ENCODE results near the gene OTOGL.
"Not testable (repeated sequence)": the region's sequence is repeated elsewhere in the genome, so short reads cannot be mapped to it uniquely, and the experiment has no call there.

Gene OTOGL, protein sequence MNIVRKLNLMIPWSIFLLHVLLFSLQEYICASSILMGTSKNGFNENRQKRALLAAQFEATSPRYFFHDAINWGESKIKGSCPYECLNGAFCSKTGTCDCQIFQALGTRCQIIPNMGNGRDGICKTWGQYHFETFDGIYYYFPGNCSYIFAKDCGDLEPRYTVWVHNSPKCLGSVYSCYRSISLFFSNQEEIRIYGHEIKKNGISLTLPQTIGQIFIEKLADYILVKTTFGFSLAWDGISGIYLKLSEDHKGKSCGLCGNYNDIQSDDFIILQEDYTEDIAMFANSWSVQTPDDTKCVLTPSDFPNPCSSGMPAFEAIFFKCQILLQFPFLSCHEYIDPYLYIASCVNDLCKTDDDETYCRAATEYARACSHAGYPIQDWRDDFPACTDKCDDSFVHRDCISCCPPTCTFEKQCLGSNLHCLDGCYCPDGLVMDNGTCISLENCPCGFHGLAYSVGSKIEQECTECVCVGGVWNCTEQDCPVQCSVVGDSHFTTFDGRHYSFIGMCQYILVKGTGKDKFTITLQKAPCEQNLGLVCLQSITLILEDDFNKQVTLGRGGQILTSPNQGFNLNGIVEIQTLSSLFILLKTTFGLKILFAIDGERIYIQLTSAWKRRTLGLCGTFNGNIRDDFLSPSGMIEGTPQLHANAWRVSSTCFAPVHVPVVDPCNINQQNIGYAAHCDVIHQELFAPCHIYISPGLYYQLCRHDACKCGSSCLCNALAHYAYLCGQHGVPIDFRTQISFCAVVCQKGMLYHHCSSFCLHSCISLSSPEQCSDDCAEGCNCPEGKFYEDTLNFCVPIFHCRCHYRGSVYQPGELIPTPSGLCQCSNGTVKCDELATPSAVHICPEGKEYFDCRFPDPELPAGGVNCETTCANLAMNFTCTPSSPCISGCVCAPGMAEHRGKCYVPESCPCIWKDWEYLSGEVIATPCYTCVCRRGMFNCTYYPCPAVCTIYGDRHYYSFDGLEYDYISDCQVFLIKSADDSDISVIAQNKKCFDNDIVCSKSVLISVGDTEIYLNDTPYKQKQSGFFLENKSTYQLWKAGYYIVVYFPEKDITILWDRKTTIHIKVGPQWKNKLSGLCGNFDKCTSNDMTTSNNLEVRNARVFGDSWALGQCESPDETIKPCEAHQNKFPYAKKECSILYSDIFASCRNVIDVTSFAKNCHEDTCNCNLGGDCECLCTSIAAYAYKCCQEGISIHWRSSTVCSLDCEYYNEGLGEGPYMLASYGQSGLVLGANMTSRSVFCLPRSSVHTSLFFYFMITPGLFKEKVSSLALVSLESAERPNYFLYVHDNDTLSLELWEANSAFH (N-terminal part only)

DNA sequence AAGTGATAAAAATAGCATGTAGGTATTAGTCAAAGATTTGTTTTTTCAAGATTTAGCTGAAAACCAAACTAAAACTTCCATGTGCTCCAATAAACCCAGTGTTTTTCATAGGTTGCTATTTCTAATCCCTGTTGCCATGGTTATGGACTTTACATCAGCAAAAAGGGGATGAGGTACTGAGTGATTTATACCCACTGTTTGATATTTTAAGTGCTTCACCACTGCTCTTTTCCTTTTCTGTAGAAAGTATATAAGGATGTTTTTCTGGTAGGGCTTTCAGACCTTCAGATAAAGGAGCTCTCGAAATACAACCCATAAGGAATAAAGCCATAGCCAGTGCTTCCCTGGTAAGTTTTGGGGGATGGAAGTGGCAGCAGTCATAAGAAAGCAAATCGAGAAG, at the start of gene OTOGL:
OTOGL (plus strand) TSS at position 279 of the 400 bp plus-strand sequence. CDS start 109,895 bp downstream, outside the sequence.
- no peak for DNase-seq

DNA sequence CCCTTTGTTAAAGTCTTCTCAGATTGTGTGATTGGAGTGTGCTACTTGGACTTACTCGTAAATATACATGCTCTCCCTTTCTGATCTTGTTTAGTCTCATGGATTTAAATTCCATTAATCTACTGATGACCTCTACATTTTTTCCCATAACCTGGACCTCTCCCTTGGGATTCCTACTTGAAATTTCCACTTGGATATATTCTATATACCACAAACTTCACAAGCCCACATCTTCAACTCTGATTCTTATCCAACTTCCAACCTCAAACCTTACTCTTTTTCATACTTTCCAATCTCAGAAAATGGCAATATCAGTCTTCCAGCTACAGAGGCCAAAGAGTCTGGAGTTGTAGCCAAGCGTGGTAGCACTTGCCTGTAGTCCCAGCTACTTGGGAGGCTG, 49.1 kb upstream of the OTOGL start:
- no peak for DNase-seq

DNA sequence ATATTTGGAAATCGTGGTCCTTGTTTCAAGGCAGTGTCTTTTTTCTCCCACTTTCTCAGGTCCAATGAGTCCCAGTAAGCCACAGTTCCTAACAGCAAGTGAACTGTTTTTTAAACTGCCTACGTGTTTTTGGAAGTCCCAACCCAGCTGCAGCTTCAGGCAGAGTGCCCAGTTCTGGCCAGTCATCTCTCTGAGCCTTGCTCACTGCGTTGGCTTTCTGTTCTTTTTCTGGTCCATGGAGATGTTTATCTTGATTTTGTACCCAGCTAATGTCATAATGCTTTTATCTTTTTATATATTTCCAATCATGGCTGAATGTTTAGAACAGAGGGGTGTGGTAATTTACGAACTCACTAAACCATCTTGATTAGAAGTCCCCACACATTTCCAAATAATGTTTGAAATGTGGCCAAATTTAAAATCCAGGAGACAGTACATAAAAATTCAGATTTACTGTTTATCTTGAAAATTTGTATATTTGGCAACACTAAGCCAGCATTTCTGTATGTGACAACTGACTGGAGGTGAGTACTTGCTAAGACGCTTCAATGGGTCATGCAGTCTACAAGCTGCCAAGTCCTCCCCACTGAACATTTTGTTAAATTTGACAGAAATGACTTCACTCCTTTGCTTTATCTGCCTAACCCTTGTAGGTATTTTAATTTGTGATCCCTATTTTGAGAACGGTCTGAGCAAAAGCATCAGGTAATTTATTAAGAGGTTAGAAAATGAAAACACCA, 46.1 kb upstream of the OTOGL start:
- no peak for DNase-seq

DNA sequence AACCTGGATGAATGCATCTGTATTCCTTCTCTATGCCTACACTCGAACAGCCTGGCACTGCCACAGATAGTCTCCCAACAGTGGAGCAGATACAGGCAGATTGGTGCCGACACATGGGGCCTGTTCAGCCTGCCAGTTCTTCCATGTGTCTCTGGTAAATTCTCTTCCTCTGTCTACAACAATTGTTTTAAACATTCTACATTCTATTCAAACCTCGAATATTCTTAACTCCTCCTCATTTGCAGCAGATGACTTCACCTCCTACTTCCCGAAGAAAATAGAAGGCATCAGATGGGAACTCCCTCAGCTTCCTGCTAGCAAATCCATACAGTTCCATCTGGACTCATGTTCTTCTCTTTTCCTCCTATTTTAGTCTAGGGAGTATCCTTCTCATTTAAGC, 43.1 kb upstream of the OTOGL start:
- no peak for DNase-seq

DNA sequence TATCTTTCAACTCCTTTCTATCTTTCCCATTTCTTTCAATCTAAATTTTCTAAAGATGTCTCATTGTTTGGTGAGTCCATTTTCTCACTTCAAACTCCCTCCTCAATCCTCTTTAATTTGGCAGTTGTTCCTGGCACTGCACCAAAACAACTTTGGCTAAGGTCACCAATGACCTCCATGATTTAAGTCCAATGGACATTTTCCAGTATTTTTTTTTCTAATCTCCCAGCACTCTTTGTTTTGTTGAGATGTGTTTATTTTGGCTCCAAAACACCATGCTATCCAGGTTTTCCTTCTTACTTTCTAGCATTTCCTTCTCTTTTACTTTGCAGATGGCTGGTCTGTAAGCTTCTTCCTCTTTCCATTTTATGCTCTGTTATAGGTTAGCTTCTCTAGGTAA, 42.5 kb upstream of the OTOGL start:
- no peak for DNase-seq

DNA sequence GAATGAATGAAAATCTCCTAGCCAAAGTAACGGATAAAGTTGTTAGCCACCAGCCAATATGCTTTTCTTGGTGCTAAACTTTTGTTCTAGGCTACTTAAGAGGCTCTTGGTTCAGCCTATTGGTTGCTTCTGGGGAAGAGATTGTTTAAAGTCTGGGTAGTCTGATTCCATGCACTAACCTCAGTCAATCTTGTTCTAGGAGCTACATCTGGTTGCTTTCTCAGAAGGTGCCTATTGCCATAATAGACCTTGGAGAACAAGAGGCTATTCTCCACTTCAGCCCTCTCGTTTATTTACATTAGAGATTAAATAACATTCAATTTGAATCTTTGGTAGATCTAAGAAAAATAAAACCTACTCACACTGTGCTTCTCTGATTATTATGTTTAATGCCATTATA, 40.8 kb upstream of the OTOGL start:
- no peak for DNase-seq

DNA sequence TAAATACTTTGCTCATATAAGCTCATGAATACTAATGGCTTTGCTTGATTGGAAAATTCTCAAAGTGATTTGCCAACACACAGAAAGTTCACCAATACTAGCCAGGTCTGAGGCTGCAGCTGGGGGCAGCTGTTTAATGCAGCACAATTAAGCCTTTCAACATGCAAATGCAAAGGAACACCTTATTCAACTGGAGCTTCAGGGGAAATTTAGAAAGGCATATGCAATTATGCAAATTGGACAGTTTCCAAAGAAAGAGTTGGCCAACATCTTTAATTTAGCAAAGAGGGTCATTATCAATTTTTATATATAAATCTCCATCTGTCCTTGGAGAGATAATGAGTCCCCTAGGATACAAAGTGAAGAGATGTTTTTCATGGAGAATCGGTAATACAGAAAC, 40.2 kb upstream of the OTOGL start:
- DNase-seq, result no peak

DNA sequence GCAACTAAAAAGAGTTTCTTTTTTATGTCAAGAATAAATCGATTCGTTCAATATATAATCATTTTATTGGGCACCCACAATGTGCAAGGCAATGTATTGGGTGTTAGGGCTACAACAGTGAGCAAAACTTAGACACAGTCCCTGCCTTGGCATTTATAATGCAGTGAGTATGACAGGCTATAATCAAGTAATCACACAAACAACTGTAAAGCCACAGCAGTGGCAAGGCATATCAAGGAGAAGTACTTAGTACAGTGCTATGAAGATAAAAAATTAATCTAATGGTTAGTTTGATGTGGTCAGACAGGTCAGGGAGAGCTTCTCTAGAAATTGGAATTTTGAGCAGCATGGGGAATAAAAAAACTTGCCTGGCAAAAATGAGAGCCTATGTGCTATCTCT, 39.5 kb upstream of the OTOGL start:
- no peak for DNase-seq

DNA sequence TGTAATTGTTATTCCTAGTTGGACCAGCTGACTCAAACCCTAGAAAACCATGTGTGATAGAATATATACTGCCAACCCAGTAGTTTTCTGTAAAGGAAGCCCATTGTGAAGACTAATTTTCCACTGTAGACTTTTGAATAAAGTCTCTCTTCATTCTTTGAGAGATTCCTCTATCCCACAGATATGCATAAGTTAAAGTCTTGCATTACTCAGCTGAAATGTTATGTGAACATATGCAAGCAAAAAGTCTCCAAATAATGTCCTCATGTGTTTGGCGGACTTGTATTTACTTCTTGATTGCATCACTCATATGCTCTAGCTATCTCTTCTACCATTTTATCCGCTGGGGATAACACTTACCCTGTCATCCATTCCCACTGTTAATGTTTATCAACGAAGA, 35.1 kb upstream of the OTOGL start:
- DNase-seq, result no peak

DNA sequence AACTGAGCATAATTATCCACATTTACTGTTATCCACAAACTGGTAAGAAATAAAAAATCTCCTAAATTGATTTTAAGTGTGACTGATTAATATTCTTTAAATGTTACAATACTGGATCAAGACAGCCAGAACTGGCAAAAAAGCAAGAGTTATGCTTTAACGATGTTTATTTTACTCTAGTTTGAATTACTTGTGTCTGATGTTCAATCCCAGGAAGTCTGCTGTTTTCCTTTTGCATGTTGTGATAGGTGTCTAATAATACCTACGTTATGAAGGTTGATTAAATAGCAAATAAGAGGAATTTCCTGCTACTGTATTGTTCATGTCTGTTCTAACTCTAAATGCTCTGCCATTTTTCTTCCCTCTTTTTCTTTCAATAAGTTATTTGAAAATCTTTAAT, 34.4 kb upstream of the OTOGL start:
- DNase-seq, result no peak

DNA sequence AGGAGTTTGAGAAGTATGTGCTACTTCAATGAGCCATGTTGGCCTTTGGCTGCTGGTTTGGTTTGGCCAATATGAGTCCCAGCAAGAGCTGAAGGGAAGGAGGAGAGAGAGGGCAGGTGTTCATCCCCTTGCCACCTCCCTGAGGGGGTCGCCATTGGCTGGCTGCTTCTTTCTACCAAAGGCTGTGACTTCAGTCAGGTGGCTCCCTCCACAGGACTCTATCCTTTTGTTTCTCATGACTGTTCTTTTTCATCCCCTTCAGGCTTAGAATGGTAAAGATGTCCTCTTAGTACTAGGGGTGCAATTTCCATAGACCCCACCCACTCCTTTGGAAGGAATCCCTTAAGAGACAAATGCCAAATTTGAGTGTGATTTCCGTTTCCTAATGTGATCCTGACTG, 31.2 kb upstream of the OTOGL start:
- DNase-seq, result no peak

DNA sequence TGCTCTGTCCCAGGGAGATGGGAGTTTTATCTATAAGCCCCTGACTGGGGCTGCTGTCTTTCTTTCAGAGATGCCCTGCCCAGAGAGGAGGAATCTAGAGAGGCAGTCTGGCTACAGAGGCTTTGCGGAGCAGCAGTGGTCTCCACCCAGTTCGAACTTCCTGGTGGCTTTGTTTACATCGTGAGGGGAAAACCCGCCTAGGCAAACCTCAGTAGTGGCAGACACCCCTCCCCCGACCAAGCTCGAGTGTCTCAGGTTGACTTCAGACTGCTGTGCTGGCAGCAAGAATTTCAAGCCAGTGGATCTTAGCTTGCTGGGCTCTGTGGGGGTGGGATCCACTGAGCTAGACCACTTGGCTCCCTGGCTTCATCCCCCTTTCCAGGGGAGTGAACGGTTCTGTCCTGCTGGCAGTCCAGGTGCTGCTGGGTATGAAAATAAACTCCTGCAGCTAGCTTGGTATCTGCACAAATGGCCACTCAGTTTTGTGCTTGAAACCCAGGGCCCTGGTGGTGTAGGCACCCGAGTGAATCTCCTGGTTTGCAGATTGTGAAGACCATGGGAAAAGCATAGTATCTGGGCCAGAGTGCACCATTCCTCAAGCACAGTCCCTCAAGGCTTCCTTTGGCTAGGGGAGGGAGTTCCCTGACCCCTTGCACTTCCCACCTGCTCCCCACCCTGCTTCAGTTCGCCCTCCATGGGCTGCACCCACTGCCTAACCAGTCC, 15.3 kb upstream of the OTOGL start:
- DNase-seq, result not testable (repeated sequence)

DNA sequence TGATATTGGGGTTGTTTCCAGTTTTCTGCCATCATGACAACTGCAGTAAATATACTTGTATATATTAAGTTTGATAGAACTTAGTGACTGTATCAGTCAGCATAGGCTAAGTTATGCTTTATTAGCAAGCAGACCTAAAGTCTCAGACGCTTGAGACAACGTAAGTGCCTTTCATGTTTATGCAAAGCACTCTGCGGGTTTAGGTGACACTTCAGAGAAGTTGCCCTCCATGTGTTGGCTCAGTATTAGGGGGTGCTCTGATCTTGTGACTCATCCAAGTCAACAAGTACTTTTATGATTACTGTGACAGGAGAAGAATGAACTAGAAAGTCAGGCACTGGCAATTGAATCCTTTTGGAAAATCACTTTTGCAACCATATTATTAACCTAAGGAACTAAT, 13.3 kb upstream of the OTOGL start:
- no peak for DNase-seq

DNA sequence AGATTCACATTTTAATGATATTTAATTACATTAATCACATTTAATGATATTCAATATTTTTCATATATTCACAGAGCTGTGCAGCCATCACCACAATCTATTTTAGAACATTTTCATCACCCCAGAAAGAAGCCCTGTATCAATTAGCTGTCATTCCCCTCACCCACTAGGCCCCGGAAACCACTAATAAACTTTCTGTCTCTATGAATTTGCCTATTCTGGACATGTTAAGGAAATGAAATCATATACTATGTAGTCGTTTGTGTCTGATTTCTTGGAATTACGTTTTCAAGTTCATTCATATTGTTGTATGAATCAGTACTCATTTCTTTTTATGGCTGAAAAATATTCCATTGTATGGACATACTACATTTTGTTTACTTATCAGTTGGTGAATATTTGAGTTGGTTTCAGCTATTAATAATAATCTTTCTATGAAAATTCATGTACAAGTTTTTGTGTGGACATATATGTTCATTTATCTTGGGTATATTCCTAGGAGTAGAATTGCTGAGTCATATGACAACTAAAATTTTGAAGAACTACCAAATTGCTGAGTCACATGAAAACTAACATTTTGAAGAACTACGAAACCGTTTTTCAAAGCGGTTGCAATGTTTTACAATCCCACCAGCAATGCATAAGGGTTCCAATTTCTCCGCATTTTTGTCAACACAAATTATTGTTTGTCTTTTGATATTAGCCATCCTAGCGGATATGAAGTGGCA, 11.7 kb upstream of the OTOGL start:
- DNase-seq, result no peak

DNA sequence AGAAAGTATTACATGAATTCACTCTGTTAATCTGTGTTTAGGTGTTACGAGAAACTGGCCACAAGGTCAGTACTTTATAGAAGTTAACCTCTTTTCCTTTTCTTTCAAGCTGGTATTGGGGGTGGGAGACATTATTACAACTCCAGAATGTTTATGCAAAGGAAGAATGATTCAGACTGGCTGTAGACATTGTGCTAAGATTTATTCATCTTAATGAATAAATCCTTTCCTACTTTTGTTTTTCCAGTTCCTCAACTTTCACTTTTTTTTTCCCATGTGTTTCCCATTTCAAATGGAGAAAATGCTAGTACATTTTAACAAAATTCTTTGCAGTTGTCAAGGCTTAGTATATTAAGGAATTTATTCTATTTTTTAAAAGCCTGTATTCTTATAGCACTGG, 1.3 kb downstream of the OTOGL start:
- DNase-seq, result no peak

DNA sequence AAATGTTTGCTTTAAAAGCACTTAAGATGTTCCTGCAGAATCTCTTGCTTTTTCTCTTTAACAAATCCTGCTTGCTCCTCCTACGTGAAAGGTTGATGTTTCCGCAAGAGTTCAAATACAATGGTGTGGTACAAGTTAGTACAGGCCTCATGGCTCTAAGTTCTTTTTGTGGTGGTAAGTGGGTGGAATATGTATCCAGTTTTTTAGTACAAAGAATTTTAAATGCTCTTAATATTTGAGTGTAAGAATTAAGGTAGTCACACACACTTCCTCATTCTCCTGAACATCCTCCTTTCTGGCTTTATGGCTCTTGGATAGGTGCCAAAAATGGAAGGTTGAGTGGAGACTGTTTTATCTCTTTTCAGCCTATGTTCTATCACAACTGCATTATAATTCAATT, 1.8 kb downstream of the OTOGL start:
- DNase-seq, result no peak

DNA sequence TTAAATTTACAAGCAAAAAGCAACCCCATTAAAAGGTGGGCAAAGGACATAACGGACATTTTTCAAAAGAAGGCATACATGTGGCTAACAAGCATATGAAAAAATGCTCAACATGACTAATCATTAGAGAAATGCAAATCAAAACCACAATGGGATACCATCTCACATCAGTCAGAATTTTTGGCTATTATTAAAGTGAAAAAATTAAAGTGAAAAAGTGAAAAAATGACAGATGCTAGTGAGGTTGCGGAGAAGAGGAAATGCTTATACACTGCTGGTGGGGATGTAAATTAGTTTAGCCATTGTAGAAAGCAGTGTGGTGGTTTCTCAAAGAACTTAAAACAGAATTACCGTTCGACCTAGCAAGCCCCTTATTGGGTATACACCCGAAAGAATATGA, 7.9 kb downstream of the OTOGL start:
- no peak for DNase-seq

DNA sequence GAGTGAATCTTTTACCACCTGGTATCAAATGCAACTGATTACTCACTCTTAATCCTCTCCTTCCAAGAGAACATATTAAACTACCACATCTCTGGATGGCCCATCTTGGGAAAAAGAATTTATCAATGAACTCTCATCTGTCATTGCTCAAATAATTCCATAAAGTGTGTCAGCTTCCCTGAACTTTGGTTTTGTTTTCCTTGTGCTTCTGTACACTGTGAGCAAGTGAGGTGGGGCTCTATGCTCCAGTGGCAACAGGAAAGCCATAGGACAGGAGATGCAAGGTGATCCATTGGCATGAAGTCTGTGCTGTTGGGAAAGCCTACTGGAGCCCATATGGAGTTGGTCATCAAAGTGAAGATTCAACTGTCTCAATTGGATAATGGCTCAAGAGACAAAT, 17.4 kb downstream of the OTOGL start:
- DNase-seq, result no peak

DNA sequence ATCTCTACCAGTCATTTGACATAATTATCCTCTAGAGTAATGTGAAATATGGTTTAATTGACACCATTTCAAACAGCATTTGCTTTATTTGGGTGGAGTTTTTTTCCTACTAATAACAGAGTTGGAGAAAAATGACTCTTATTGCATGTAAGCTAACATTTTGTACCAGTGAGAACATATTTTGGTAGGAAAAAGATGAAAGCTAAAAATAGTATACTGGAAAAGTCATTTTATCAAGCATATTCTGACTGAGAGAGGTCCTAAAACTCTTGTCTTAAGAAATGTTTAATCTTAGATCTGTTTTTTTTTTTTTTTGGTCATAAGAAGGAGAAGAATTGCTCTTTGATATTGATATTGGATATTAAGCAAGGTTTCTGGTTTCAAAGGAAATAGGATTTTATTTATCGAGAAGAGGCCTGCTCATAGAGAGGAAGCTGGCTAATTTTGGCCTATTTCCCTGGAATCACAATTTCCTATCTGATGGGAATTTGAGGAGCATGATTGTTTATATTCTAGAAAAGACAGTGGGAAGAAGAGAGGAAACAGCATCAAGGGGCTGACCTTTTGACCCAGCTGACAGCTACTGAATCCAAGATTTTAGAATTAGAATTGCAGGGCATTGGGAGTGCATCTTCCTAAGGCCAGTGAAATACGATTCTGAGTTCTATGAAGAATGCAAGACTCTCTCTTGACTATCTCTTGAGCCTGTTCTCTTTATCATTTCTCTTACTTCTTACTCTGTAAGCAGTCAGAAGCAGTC, 19.4 kb downstream of the OTOGL start:
- no peak for DNase-seq

DNA sequence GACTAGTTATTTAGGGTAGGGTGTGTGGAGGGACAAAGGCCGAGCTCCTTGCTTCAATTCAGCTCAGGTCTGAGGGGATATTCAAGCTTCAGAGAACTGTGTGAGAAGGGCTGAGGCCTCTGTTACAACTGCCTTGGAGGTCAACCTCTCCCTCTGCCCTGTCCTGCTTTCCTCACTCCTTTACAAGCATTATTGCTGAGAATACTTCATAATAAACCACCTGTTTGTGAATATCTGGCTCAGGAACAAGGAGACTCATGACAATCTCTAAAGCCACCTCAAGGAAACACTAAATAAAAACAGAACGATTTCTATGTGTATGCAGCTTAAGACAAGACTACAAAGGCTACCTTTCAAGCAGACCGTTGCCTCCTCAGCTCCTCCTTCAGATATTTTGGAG, 21.7 kb downstream of the OTOGL start:
- DNase-seq, result no peak

Measured in retina (tissue), 1 donor.